Stimulated activated CD4-positive, alpha-beta T cell treated with anti-CD3 and anti-CD28 coated beads, Interleukin-15, amount 100 ng/mL, for 1 hour (primary cell): ENCODE data around the gene MTF2.

Experiments used
- DNase-seq, 2 donors: peaks; one replicate each; pipeline ENCODE4 v3.0.0-alpha.2; 2020; ENCODE audit warnings: low read depth in 1 of 2, low spot score in 1 of 2

The MTF2 gene

GRCh38 chr1:93082313-93082712 lies 3.2 kb downstream of the MTF2 start:
- no peak for DNase-seq

- DNase-seq = no peak
Measured at GRCh38 chr1:93083979-93084378, 4.9 kb downstream of the MTF2 start.

GRCh38 chr1:93087532-93087931 lies 8.4 kb downstream of the MTF2 start:
- no peak for DNase-seq

- no peak for DNase-seq
Measured at GRCh38 chr1:93093332-93094006, 14.4 kb downstream of the MTF2 start.

GRCh38 chr1:93095804-93096585 lies 16.9 kb downstream of the MTF2 start:
- no peak for DNase-seq

GRCh38 chr1:93102142-93102541 lies 23.1 kb downstream of the MTF2 start:
- DNase-seq = no peak

- no peak for DNase-seq
Measured at GRCh38 chr1:93106226-93106625, 27.1 kb downstream of the MTF2 start.

- DNase-seq = no peak
Measured at GRCh38 chr1:93107395-93107794, 28.3 kb downstream of the MTF2 start.

- no peak for DNase-seq
Measured at GRCh38 chr1:93108335-93108734, 29.3 kb downstream of the MTF2 start.

GRCh38 chr1:93109578-93109977 lies 30.5 kb downstream of the MTF2 start:
- no peak for DNase-seq

- DNase-seq = no peak
Measured at GRCh38 chr1:93111065-93111464, 32.0 kb downstream of the MTF2 start.

- DNase-seq = no peak
Measured at GRCh38 chr1:93111561-93111960, 32.5 kb downstream of the MTF2 start.

GRCh38 chr1:93113127-93113526 lies 34.0 kb downstream of the MTF2 start:
- DNase-seq = no peak

GRCh38 chr1:93114391-93114790 lies 35.3 kb downstream of the MTF2 start:
- no peak for DNase-seq

- no peak for DNase-seq
Measured at GRCh38 chr1:93120614-93121013, 41.5 kb downstream of the MTF2 start.

GRCh38 chr1:93123201-93123783 lies 44.2 kb downstream of the MTF2 start:
- DNase-seq = no peak

- DNase-seq = no peak
Measured at GRCh38 chr1:93124556-93125355, 45.7 kb downstream of the MTF2 start.

GRCh38 chr1:93129507-93130099 lies 50.5 kb downstream of the MTF2 start:
- no peak for DNase-seq

GRCh38 chr1:93132638-93133037 lies 53.6 kb downstream of the MTF2 start:
- DNase-seq = no peak

- DNase-seq = no peak
Measured at GRCh38 chr1:93136445-93136844, 57.4 kb downstream of the MTF2 start.

- DNase-seq = no peak
Measured at GRCh38 chr1:93137604-93138292, 58.7 kb downstream of the MTF2 start.
